T-helper 1 cell treated with Interleukin-12 subunit alpha and Interleukin-12 subunit beta and Interleukin-4 antibody, amounts not matched to agents 30 μg/mL and 1 μg/mL, for 36 hours (primary cell): ENCODE data around the gene HIGD2A.
"Not testable (repeated sequence)": the region's sequence is repeated elsewhere in the genome, so short reads cannot be mapped to it uniquely, and the experiment has no call there.

Experiments used
- H3K27ac Mint-ChIP-seq: one replicate; pipeline ENCODE4 v1.8.0; 2021; ENCODE audit warnings: mild to moderate bottlenecking, mixed read lengths
- H3K27me3 Mint-ChIP-seq: one replicate; pipeline ENCODE4 v1.8.0; 2021; ENCODE audit warnings: low read depth, mixed read lengths
- H3K36me3 Mint-ChIP-seq: one replicate; pipeline ENCODE4 v1.8.0; 2021; ENCODE audit warnings: low read depth, mixed read lengths
- H3K4me1 Mint-ChIP-seq: one replicate; pipeline ENCODE4 v1.8.0; 2021; ENCODE audit warnings: low read depth, mixed read lengths
- H3K4me3 Mint-ChIP-seq: one replicate; pipeline ENCODE4 v1.8.0; 2021; ENCODE audit warnings: mild to moderate bottlenecking, moderate library complexity, mixed read lengths
- H3K9me3 Mint-ChIP-seq: one replicate; pipeline ENCODE4 v1.8.0; 2021; ENCODE audit warnings: mixed read lengths

The HIGD2A gene

GRCh38 chr5:176396330-176396729 is 7.8 kb downstream of the HIGD2A start:
- Mint-ChIP-seq H3K27ac (no peak overlapping the region), H3K4me1 (no peaks in the 10 kb centered on the region), H3K36me3 (peaks cover 22% of the 10 kb centered on the region), H3K27me3 (no peaks in the 10 kb centered on the region), H3K9me3 (no peaks in the 10 kb centered on the region), H3K4me3 (no peak overlapping the region)

DNA sequence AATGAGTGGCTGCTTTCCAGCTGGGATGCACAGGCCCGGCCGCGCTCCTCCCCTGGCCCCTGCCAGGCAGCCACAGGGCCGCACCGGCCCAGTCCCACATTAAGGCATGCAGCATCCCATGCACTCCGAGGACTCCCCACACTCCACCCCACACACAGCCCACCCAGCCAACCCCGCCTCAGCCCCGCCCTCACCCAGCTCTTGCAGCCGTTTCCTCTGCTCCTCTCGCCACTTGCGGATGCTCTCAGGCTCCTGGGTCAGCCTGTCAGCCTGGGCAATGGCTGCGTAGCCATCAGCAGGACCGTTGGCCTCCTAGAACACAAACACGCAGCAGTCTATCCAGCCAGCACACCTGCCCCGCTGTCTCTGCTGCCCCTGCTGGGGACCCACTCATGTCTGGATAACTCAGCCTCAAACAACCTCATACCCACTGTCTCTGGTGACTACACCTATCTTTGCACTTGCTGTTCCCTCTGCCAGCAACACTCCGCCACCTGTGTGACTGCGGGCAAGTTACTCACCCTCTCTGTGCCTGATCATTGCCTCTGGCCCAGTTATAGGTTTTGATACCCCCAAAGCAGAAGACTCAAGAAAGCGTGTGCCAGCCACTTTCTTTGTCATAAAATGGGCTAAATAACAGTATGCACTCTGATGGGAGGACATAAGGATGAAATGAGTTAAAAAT is 9.3 kb downstream of the HIGD2A start:
- peaks cover 17% of the 10 kb centered on the region for H3K36me3 Mint-ChIP-seq
- H3K4me1 Mint-ChIP-seq: peaks cover 2% of the 10 kb centered on the region
- no peaks in the 10 kb centered on the region for H3K27me3 Mint-ChIP-seq
- H3K9me3 Mint-ChIP-seq: no peaks in the 10 kb centered on the region
- H3K4me3 Mint-ChIP-seq: no peak overlapping the region
- H3K27ac Mint-ChIP-seq: no peak overlapping the region

- Mint-ChIP-seq H3K27ac (no peak overlapping the region), H3K9me3 (no peaks in the 10 kb centered on the region), H3K4me1 (peaks cover 2% of the 10 kb centered on the region), H3K27me3 (no peaks in the 10 kb centered on the region), H3K36me3 (peaks cover 11% of the 10 kb centered on the region), H3K4me3 (no peak overlapping the region)
These were observed 12.0 kb downstream of the HIGD2A start for GRCh38 chr5:176400382-176401156.

GRCh38 chr5:176401281-176402205 is 13.0 kb downstream of the HIGD2A start:
- Mint-ChIP-seq H3K27ac (no peak overlapping the region), H3K27me3 (no peaks in the 10 kb centered on the region), H3K36me3 (peaks cover 14% of the 10 kb centered on the region), H3K9me3 (no peaks in the 10 kb centered on the region), H3K4me3 (no peak overlapping the region), H3K4me1 (peaks cover 2% of the 10 kb centered on the region)

GRCh38 chr5:176405656-176406435 is 17.3 kb downstream of the HIGD2A start:
- no peak overlapping the region for H3K4me3 Mint-ChIP-seq
- H3K36me3 Mint-ChIP-seq: peaks cover 10% of the 10 kb centered on the region
- H3K27ac Mint-ChIP-seq: no peak overlapping the region
- H3K9me3 Mint-ChIP-seq: no peaks in the 10 kb centered on the region
- no peaks in the 10 kb centered on the region for H3K27me3 Mint-ChIP-seq
- peaks cover 2% of the 10 kb centered on the region for H3K4me1 Mint-ChIP-seq

GRCh38 chr5:176406436-176407052 is 18.0 kb downstream of the HIGD2A start:
- Mint-ChIP-seq H3K4me1 (peaks cover 8% of the 10 kb centered on the region), H3K4me3 (no peak overlapping the region), H3K9me3 (no peaks in the 10 kb centered on the region), H3K36me3 (peaks cover 11% of the 10 kb centered on the region), H3K27me3 (no peaks in the 10 kb centered on the region), H3K27ac (no peak overlapping the region)

- Mint-ChIP-seq H3K27ac (no peak overlapping the region), H3K9me3 (no peaks in the 10 kb centered on the region), H3K4me3 (no peak overlapping the region), H3K4me1 (peaks cover 7% of the 10 kb centered on the region), H3K36me3 (peaks cover 14% of the 10 kb centered on the region), H3K27me3 (no peaks in the 10 kb centered on the region)
These were observed 19.1 kb downstream of the HIGD2A start for GRCh38 chr5:176407456-176408251.

DNA sequence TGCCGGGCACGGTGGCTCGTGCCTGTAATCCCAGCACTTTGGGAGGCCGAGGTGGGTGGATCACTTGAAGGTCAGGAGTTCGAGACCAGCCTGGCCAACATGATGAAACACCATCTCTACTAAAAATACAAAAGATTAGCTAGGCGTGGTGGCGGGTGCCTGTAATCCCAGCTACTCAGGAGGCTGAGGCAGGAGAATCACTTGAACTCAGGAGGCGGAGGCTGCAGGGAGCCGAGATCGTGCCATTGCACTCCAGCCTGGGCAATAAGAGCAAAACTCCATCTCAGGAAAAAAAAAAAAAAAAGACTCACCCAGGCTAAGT is 19.7 kb downstream of the HIGD2A start:
- not testable (repeated sequence) for H3K27me3 Mint-ChIP-seq, H3K4me3 Mint-ChIP-seq, H3K27ac Mint-ChIP-seq, H3K9me3 Mint-ChIP-seq
- Mint-ChIP-seq H3K36me3 (peaks cover 14% of the 10 kb centered on the region), H3K4me1 (peaks cover 11% of the 10 kb centered on the region)

DNA sequence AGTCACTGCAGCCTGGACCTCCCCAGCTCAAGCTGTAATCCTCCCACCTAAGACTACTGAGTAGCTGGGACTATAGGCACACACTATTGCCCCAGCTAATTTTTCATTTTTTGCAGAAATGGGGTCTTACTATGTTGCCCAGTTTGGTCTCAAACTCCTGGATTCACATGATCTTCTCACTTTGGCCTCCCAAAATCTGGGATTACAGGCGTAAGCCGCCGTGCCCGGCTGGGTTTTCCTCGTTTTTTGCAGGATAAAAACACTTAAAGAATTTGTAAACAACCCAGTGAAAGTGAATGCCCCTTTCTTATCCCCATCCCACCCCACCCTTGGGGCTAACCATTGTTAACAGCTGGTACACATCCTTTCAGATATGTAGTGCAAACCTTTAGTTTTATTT is 20.0 kb downstream of the HIGD2A start:
- H3K36me3 Mint-ChIP-seq: peaks cover 14% of the 10 kb centered on the region
- H3K27ac Mint-ChIP-seq: no peak overlapping the region
- no peak overlapping the region for H3K4me3 Mint-ChIP-seq
- H3K9me3 Mint-ChIP-seq: no peaks in the 10 kb centered on the region
- H3K27me3 Mint-ChIP-seq: no peaks in the 10 kb centered on the region
- H3K4me1 Mint-ChIP-seq: peaks cover 12% of the 10 kb centered on the region

GRCh38 chr5:176409765-176410164 is 21.2 kb downstream of the HIGD2A start:
- Mint-ChIP-seq H3K36me3 (peaks cover 14% of the 10 kb centered on the region), H3K27me3 (no peaks in the 10 kb centered on the region), H3K4me3 (no peak overlapping the region), H3K27ac (no peak overlapping the region), H3K4me1 (peaks cover 21% of the 10 kb centered on the region), H3K9me3 (no peaks in the 10 kb centered on the region)

DNA sequence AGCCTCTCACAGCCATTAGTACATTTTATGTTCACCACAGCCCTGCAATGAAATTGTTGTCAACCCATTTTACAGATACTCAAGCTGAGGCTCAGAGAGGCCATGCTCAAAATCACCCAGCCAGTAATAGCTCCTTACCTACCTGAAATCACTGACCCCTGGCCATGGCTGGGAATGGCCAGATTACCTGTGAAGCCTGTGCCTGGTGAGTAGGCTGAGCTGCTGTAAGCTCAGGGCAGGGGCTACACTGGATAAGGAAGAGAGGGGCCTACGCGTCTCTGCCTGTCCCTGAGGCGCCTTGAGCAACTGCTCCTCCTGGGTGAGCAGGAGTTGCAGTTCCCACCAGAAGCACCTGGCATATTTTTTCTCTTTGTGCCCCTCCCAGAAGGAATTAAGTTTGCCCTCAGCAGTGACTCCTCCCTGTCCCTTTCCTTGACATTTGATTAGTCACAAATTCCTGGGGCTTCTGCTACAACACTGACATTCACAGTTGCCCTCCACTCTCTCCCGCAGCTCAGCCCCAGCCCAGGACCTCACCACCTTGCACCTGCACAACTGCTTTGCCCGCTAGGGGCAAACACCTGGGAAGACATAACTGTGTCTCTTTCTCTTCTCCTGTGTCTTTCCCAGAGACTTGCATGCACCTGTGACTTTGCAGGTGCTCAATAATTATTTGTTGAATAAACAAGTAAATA is 22.1 kb downstream of the HIGD2A start:
- H3K4me1 Mint-ChIP-seq: peaks cover 29% of the 10 kb centered on the region
- H3K27ac Mint-ChIP-seq: no peak overlapping the region
- H3K27me3 Mint-ChIP-seq: no peaks in the 10 kb centered on the region
- no peaks in the 10 kb centered on the region for H3K9me3 Mint-ChIP-seq
- H3K4me3 Mint-ChIP-seq: no peak overlapping the region
- peaks cover 14% of the 10 kb centered on the region for H3K36me3 Mint-ChIP-seq

- Mint-ChIP-seq H3K4me1 (peaks cover 36% of the 10 kb centered on the region), H3K9me3 (no peaks in the 10 kb centered on the region), H3K27me3 (no peaks in the 10 kb centered on the region), H3K36me3 (peaks cover 9% of the 10 kb centered on the region), H3K27ac (no peak overlapping the region), H3K4me3 (no peak overlapping the region)
These were observed 24.1 kb downstream of the HIGD2A start for GRCh38 chr5:176412517-176413254.
